Measurements from ENCODE around the gene ANKS1B. TPM values are rescaled to one million over a fixed set of nuclear protein-coding genes. Genes with fewer than 3 reads are reported as not detected.

Gene ANKS1B
- total and polyA plus RNA-seq, 2 of the 4 experiments (the other 2 are of a cell fraction), result 0.17 to 0.18 TPM

DNA sequence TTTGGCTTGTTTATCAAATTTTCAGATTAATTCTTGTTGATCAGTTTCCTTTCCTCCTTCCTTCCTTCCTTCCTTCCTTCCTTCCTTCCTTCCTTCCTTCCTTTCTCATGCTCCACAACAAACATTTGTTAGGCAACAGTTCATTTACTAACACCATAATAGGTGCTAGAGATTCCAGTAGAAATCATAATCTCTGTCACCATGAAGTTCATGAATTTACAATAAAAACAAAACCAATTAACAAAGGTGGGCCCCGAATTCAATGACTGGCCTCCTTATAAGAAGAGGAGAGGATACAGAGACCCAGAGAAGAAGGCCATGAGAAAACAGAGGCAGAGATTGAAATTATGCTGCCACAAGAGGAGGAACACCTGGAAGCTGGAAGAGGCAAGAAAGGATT is 604.0 kb downstream of the ANKS1B start:
- H3K4me2 ChIP-seq (ENCODE audit: low read depth, low read length), result no peak overlapping the region
- ATAC-seq (ENCODE audit: low read depth), result no peak
- no peak overlapping the region for H2BK120ac ChIP-seq (ENCODE audit: low read depth, low read length)
- H4K91ac ChIP-seq (ENCODE audit: insufficient read depth, low read depth, low read length), result no peak overlapping the region
- H3K4ac ChIP-seq (ENCODE audit: low read depth, low read length), result no peak overlapping the region
- no peak overlapping the region for H2AFZ ChIP-seq (replicated peaks; ENCODE audit: low read length, poor library complexity)
- no peak overlapping the region for H2BK20ac ChIP-seq (ENCODE audit: low read depth, low read length)
- no peaks in the 10 kb centered on the region; the same call in 1 of the 2 replicates for H3K9me3 ChIP-seq (ENCODE audit: control insufficient read depth, insufficient read depth, low read length)
- DNase-seq, result no peak
- no peak overlapping the region for H2AK9ac ChIP-seq (replicated peaks; ENCODE audit: low read depth, low read length, poor library complexity)
- no peak for TF ChIP-seq POLR2A (IDR thresholded peaks at IDR 0.05; ENCODE audit: low read depth, low read length)
- no peak for TF ChIP-seq MAZ (IDR thresholded peaks at IDR 0.05; ENCODE audit: borderline replicate concordance, low read depth, low read length)
- no peak for TF ChIP-seq FOS (IDR thresholded peaks at IDR 0.05; ENCODE audit: low read depth, low read length)
- no peak for TF ChIP-seq CEBPB (IDR thresholded peaks at IDR 0.05; ENCODE audit: low read depth, low read length)
- no peak for TF ChIP-seq MAFK (IDR thresholded peaks at IDR 0.05; ENCODE audit: low read depth, low read length)
- no peak for TF ChIP-seq MXI1 (IDR thresholded peaks at IDR 0.05; ENCODE audit: borderline replicate concordance, low read depth, low read length)
- no peak for TF ChIP-seq CHD1 (IDR thresholded peaks at IDR 0.05; ENCODE audit: low read depth, low read length)
- TF ChIP-seq, protein P1, sequence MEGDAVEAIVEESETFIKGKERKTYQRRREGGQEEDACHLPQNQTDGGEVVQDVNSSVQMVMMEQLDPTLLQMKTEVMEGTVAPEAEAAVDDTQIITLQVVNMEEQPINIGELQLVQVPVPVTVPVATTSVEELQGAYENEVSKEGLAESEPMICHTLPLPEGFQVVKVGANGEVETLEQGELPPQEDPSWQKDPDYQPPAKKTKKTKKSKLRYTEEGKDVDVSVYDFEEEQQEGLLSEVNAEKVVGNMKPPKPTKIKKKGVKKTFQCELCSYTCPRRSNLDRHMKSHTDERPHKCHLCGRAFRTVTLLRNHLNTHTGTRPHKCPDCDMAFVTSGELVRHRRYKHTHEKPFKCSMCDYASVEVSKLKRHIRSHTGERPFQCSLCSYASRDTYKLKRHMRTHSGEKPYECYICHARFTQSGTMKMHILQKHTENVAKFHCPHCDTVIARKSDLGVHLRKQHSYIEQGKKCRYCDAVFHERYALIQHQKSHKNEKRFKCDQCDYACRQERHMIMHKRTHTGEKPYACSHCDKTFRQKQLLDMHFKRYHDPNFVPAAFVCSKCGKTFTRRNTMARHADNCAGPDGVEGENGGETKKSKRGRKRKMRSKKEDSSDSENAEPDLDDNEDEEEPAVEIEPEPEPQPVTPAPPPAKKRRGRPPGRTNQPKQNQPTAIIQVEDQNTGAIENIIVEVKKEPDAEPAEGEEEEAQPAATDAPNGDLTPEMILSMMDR (conservative IDR thresholded peaks at IDR 0.05; ENCODE audit: low read depth, low read length), result no peak
- no peak for TF ChIP-seq BHLHE40 (IDR thresholded peaks at IDR 0.05; ENCODE audit: low read depth, low read length)
- no peak for TF ChIP-seq SMC3 (IDR thresholded peaks at IDR 0.05; ENCODE audit: low read depth, low read length)
- TF ChIP-seq, protein P2, sequence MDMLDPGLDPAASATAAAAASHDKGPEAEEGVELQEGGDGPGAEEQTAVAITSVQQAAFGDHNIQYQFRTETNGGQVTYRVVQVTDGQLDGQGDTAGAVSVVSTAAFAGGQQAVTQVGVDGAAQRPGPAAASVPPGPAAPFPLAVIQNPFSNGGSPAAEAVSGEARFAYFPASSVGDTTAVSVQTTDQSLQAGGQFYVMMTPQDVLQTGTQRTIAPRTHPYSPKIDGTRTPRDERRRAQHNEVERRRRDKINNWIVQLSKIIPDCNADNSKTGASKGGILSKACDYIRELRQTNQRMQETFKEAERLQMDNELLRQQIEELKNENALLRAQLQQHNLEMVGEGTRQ (IDR thresholded peaks at IDR 0.05; ENCODE audit: low read depth, low read length), result no peak
- TF ChIP-seq, protein P3, sequence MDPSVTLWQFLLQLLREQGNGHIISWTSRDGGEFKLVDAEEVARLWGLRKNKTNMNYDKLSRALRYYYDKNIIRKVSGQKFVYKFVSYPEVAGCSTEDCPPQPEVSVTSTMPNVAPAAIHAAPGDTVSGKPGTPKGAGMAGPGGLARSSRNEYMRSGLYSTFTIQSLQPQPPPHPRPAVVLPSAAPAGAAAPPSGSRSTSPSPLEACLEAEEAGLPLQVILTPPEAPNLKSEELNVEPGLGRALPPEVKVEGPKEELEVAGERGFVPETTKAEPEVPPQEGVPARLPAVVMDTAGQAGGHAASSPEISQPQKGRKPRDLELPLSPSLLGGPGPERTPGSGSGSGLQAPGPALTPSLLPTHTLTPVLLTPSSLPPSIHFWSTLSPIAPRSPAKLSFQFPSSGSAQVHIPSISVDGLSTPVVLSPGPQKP (IDR thresholded peaks at IDR 0.05; ENCODE audit: borderline replicate concordance, low read depth, low read length), result no peak
- TF ChIP-seq RFX5 (IDR thresholded peaks at IDR 0.05; ENCODE audit: low read depth, low read length), result no peak
- TF ChIP-seq RAD21 (IDR thresholded peaks at IDR 0.05; ENCODE audit: low read length), result no peak
- no peak for TF ChIP-seq NFE2L2 (IDR thresholded peaks at IDR 0.05; ENCODE audit: low read depth, low read length)
- no TSS peak for BruUV-seq (replicated peaks)
- H3K56ac ChIP-seq (ENCODE audit: extremely low read depth, insufficient read depth, low read length), result no peak overlapping the region
- H2BK5ac ChIP-seq (ENCODE audit: low read depth, low read length, poor library complexity, severe bottlenecking), result no peak overlapping the region
- ChIA-PET CTCF (no interaction called here), POLR2A (ENCODE audit: unreplicated experiment) (no interaction called here)
- H3K36me3 ChIP-seq (ENCODE audit: control insufficient read depth, insufficient read depth, low read length), result no peaks in the 10 kb centered on the region
- in situ Hi-C loops (cut with MboI; ENCODE audit: low sequenced_read_pairs), result no loop called here
- H3K79me1 ChIP-seq (ENCODE audit: low read depth in 1 of 2, low read length in 2 of 2), result no peaks in the 10 kb centered on the region
- WGBS, 2 experiments (ENCODE audit: extremely low coverage in 2 of 2, insufficient read length in 1 of 2), result no CpG with 5 or more reads among the region's 1 CpG
- no peak overlapping the region for H4K5ac ChIP-seq (ENCODE audit: low read depth, low read length)
- no peak overlapping the region for H3K27ac ChIP-seq (ENCODE audit: insufficient read depth, low read length)
- H4K20me1 ChIP-seq (ENCODE audit: insufficient read depth, low read length), result no peaks in the 10 kb centered on the region
- no peak overlapping the region for H3K14ac ChIP-seq (replicated peaks; ENCODE audit: low read depth, low read length)
- no peaks in the 10 kb centered on the region for H3K9me1 ChIP-seq (ENCODE audit: insufficient read depth, low read length)
- H3K18ac ChIP-seq (ENCODE audit: low read depth, low read length), result no peak overlapping the region
- H2BK15ac ChIP-seq (ENCODE audit: low read depth, low read length), result no peak overlapping the region
- dilution Hi-C loops (cut with HindIII; ENCODE audit: low sequenced_read_pairs, unreplicated experiment), result no loop called here
- no peaks in the 10 kb centered on the region for H3K4me1 ChIP-seq (ENCODE audit: control insufficient read depth, insufficient read depth, low read length)
- no peaks in the 10 kb centered on the region for H3K27me3 ChIP-seq (ENCODE audit: control insufficient read depth, insufficient read depth, low read length)
- H2AK5ac ChIP-seq (ENCODE audit: low read depth, low read length), result no peak overlapping the region
- H3K4me3 ChIP-seq (ENCODE audit: insufficient read depth, low read depth, low read length), result no peak overlapping the region
- H3K23ac ChIP-seq (ENCODE audit: low read depth, low read length), result no peak overlapping the region
- no peak overlapping the region for H4K8ac ChIP-seq (ENCODE audit: low read depth in 2 of 2, low read length in 2 of 2)
- intact Hi-C loops (cut with micrococcal nuclease), result no loop called here
- no peak overlapping the region for H3K9ac ChIP-seq (ENCODE audit: low read depth, low read length)

Measured in IMR-90 (cell line).